Measurements from ENCODE around the gene TSPAN16.
A peak's percentile ranks its signal among the peaks of the same experiment; 100 is the strongest.
"Not testable (repeated sequence)": the region's sequence is repeated elsewhere in the genome, so short reads cannot be mapped to it uniquely, and the experiment has no call there.

Gene TSPAN16

GRCh38 chr19:11342429-11342828 lies 46.5 kb downstream of the TSPAN16 start:
- DNase-seq (ENCODE audit: low read depth in 1 of 2, low spot score in 1 of 2): no peak

DNA sequence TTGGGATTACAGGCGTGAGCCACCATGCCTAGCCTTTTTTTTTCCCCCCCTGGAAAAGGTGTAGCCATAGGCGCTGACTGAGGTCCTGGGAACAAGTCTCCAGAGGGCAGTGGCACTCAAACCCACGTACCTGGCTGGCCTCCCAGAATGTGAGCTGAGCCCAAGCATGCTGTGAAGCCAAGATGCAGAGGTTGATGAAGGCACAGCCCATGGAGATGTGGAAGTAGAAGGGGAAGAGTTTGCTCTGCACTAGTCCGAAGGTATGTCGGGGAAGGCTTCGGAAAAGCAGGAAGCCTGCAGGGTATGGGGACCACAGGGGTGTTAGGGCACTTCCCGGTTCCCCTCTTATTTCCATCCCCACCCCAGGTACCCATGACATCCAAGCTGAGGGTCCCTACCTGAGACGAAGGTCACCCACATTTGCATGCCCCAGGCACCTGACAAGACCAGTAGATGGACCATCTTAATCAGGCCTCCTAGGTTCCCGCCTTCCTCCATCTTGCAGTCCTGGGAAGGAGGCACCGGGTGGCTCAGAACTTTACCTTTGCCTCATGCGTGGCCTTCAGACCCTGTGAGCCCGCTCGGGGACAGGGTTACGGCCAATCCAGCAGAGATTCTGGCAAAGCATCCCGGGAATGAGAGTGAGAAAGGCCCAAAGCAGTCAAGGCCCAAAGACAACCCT lies 49.3 kb downstream of the TSPAN16 start:
- DNase-seq (ENCODE audit: low read depth in 1 of 2, low spot score in 1 of 2): no peak

DNA sequence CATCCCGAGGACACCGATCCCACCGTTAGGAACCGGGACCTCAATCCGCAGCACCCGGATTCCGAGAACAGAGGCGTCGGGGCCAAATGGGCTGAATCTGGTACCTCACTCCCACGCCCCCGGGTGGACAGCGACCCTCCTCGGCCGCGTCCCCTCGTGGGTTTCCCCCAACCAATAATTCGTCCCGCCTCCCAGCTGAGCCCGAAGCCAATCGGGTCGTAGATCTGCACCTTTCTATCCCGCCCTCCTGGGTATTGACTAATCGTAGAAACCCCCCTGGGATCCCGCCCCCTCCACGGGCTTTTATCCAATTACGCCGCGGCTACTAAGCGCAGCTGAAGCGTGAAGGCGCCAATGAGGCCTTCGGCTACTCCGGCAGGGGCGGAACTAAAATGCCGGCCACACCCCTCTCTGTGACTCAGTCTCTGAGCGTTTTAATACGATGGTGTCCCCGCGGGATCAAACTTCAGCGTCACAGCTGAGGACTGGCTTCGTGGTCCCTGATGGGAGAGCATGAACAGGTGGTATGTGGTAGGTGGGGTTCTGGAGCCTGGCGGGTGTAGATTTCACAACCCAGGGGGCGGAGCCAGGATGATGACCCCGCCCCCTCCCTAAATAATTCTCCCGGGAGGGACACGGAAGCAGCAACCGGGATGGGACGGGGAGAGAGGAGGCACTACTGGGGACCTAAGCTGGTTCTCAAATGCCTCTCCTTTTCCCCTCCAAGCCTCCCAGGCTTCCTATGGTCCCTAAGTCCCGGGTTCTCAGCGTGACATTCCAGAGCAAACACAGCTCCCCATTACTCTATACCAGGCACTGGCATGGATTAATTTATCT lies 50.4 kb downstream of the TSPAN16 start, which contains the start of the genes CCDC159 and TMEM205:
CCDC159 (plus strand) TSS at position 416 of the 837 bp plus-strand sequence; CDS start at position 504, 88 bp downstream.
TMEM205 (minus strand) TSS at position 165 of the 837 bp plus-strand sequence. CDS start 649 bp downstream, outside the sequence.
- peak; percentile 94 to 96 for DNase-seq (ENCODE audit: low read depth in 1 of 2, low spot score in 1 of 2)

DNA sequence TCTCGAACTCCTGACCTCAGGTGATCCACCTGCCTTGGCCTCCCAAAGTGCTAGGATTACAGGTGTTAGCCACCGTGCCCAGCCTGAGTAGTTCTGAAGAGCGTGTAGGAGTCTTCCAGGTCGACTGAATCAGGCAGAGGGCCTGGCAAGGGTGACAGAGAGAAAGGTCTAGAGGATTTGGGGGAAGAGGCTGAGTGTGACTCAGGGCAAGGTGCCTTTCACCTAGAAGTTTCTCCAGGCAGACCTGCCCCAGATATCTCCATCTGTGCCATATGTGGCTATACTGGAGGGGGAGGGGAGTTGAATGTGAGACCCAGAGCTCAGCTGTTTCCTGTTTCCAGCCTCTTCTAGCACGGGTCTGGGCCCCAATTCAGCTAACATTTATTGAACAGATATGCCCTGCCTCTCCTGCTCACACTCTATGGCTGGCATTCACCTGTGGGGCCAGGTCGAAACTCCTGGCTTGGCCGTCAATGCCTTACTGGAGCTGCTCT lies 51.6 kb downstream of the TSPAN16 start:
- DNase-seq (ENCODE audit: low read depth in 1 of 2, low spot score in 1 of 2): no peak

GRCh38 chr19:11349171-11349570 lies 53.2 kb downstream of the TSPAN16 start:
- no peak for DNase-seq (ENCODE audit: low read depth in 1 of 2, low spot score in 1 of 2)

DNA sequence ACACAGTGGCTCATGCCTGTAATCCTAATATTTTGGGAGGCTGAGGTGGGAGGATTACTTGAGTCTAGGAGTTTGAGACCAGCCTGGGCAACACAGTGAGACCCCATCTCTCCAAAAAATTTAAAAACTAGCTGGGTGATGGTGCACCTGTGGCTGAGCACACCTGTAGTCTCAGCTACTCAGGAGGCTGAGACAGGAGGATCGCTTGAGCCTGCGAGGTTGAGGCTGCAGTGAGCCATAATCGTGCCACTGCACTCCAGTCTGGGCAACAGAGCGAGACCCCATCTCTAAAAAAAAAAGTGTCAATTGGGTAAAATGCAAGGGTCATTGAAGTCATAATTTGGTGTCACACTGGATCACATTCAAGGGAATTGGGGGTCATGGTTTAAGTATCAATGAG lies 58.1 kb downstream of the TSPAN16 start:
- not testable (repeated sequence) for DNase-seq (ENCODE audit: low read depth in 1 of 2, low spot score in 1 of 2)

- peak; percentile 51 to 63 for DNase-seq (ENCODE audit: low read depth in 1 of 2, low spot score in 1 of 2)
Observed at GRCh38 chr19:11355160-11356073, 59.5 kb downstream of the TSPAN16 start, which contains the start of gene PLPPR2. Gene PLPPR2 (plus strand): TSS chr19:11355432. CDS start chr19:11357674, 2,242 bp downstream.

- DNase-seq (ENCODE audit: low read depth in 1 of 2, low spot score in 1 of 2): no peak
Observed at GRCh38 chr19:11356074-11356397, 60.1 kb downstream of the TSPAN16 start.

- DNase-seq (ENCODE audit: low read depth in 1 of 2, low spot score in 1 of 2): no peak
Observed at GRCh38 chr19:11356676-11357550, 61.0 kb downstream of the TSPAN16 start.

GRCh38 chr19:11359421-11359820 lies 63.5 kb downstream of the TSPAN16 start:
- no peak for DNase-seq (ENCODE audit: low read depth in 1 of 2, low spot score in 1 of 2)

GRCh38 chr19:11361037-11361770 lies 65.2 kb downstream of the TSPAN16 start:
- DNase-seq (ENCODE audit: low read depth in 1 of 2, low spot score in 1 of 2): no peak

DNA sequence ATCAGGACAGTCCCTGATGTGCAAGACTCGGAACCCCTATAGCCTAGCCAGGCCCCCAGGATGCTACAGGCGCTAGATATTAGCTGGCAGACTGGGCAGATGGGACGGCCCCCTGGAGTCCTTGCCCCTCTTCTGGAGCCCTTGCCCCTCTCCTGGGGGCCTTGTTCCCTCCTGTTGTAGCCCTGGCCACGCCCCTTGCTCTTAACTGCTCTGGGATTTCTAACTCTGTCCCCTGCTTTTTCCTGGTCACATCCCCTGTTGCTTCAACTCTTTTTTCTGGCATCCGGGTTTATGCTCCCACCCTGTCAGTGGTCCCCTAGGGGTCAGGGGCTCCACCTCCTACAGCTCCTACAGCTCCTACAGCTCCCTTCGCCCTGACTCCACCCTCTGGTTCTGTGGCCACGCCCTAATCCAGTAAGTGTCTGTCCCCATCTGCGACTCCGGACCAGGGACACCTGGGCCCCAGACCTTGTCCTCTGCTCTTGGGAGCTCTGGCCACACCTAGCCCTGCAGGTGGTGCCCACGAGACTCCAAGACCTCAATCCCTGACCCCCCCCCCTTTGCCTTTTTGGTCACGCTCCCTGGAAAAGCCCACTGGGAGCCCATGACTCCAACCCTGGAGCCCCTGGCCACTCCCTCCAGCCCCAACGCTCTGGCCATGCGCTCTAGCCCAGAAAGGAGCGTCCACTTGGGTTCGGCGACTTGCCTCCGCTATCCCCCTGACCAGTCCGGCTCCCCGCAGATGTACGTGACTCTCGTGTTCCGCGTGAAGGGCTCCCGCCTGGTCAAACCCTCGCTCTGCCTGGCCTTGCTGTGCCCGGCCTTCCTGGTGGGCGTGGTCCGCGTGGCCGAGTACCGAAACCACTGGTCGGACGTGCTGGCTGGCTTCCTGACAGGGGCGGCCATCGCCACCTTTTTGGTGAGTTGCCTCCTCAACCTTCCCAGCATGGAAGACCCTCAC lies 66.1 kb downstream of the TSPAN16 start:
- no peak for DNase-seq (ENCODE audit: low read depth in 1 of 2, low spot score in 1 of 2)

DNA sequence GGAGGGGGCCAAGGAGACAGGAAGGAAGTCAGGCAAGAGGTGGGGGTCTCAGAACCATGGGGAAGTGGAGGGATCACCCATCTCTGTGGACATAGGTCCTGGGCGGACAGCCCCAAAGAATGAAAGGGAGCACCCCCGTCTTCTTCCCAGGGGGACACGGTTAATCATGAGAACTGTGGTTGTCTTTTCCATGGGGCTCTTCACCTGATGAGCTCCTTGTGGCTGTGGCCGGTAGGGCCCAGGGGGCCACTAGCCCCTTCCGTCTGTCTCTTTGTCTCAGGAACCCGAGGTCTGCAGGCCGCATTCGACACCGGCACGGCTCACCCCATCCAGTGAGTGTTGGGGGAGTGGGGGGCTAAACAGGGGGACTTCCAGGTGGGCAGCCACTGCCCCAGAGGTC lies 67.9 kb downstream of the TSPAN16 start:
- DNase-seq (ENCODE audit: low read depth in 1 of 2, low spot score in 1 of 2): no peak

- DNase-seq (ENCODE audit: low read depth in 1 of 2, low spot score in 1 of 2): no peak
Observed at GRCh38 chr19:11364296-11364904, 68.4 kb downstream of the TSPAN16 start.

DNA sequence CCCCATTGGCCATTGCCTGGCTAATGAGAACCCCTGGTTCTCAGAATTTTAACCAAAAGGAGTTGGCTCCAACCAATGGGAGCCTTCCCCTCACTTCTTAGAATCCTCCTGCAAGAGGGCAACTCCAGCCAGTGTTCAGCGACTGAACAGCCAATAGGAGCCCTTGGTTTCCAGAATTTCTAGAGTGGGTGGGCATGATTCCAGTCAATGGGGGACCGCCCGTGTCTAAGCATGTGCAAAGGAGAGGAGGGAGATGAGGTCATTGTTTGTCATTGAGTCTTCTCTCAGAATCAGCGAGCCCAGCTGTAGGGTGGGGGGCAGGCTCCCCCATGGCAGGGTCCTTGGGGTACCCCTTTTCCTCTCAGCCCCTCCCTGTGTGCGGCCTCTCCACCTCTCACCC lies 69.0 kb downstream of the TSPAN16 start:
- DNase-seq (ENCODE audit: low read depth in 1 of 2, low spot score in 1 of 2): no peak
